22Rv1 (cell line): ENCODE data around the gene RNF111.

Source experiments
- CTCF ChIP-seq: fragments of 450-650 bp; IDR thresholded peaks from 2 replicates; pipeline ENCODE4 v1.5.1; 2017; ENCODE audit warnings: mild to moderate bottlenecking
- ZFX ChIP-seq: fragments of 450-650 bp; IDR thresholded peaks from 2 replicates; pipeline ENCODE4 v1.6.1; 2017; ENCODE audit warnings: antibody characterized with exemption, borderline replicate concordance

- no peak for TF ChIP-seq CTCF
- TF ChIP-seq ZFX, result no peak
Observed at GRCh38 chr15:59140422-59141226, 153.2 kb downstream of the RNF111 start.
